Naive thymus-derived CD4-positive, alpha-beta T cell (primary cell): Measurements from ENCODE around the gene GPC6. TPM values are rescaled to one million over a fixed set of nuclear protein-coding genes. Genes with fewer than 3 reads are reported as not detected.

Experiments used
- ATAC-seq: fragments of 150-1000 bp; cut with Tn5 transposase; 2 replicates; pipeline ENCODE4 v1.10.0; 2021; ENCODE audit warnings: mild to moderate bottlenecking, moderate library complexity
- CTCF ChIA-PET: fragments of 350-600 bp; sonication (Branson Sonifier 250); formaldehyde crosslinking; loops from one replicate; lab custom pipeline; 2021; ENCODE audit warnings: antibody characterized with exemption; lab: Charles Lee
- POLR2A ChIA-PET: fragments of 350-600 bp; sonication (Branson Sonifier 250); formaldehyde crosslinking; loops from one replicate; lab custom pipeline; 2021; ENCODE audit warnings: antibody characterized with exemption, inconsistent platforms; lab: Charles Lee
- DNase-seq, 9 donors: peaks; one replicate each; pipeline versions ENCODE4 v3.0.0 to v3.0.0-alpha.2; 2020 to 2022; ENCODE audit warnings: mixed read lengths in 1 of 9
- H3K27ac ChIP-seq: one replicate; pipeline ENCODE4 v1.7.0; 2013; ENCODE audit warnings: mild to moderate bottlenecking, low read depth, low read length, moderate library complexity
- H3K27me3 ChIP-seq, 2 donors: one replicate each; pipeline ENCODE4 v1.7.0; 2013; ENCODE audit warnings: low read length in 2 of 2, mild to moderate bottlenecking in 2 of 2, moderate library complexity in 2 of 2; ENCODE audit not compliant: control insufficient read depth in 2 of 2, insufficient read depth in 2 of 2
- H3K36me3 ChIP-seq, 3 experiments: 1 replicate in 2 of 3; 2 replicates in 1 of 3; pipeline ENCODE4 v1.7.0; 2013; ENCODE audit warnings: low read length in 3 of 3, mild to moderate bottlenecking in 3 of 3, moderate library complexity in 1 of 3; ENCODE audit not compliant: insufficient read depth in 3 of 3, control insufficient read depth in 2 of 3
- H3K4me1 ChIP-seq, 2 donors: one replicate each; pipeline ENCODE4 v1.7.0; 2013; ENCODE audit warnings: low read length in 2 of 2, mild to moderate bottlenecking in 2 of 2, moderate library complexity in 1 of 2; ENCODE audit not compliant: control insufficient read depth in 2 of 2, insufficient read depth in 2 of 2
- H3K4me3 ChIP-seq: 2 replicates; pipeline ENCODE4 v1.7.0; 2013; ENCODE audit warnings: mild to moderate bottlenecking, low read length
- H3K9me3 ChIP-seq, 3 experiments: 1 replicate in 2 of 3; 2 replicates in 1 of 3; pipeline ENCODE4 v1.7.0; 2013; ENCODE audit warnings: low read length in 3 of 3; ENCODE audit not compliant: control insufficient read depth in 2 of 3
- H3K27ac Mint-ChIP-seq, 9 donors: one replicate each; pipeline ENCODE4 v1.8.0; 2020 to 2022; ENCODE audit warnings: mixed read lengths in 9 of 9, mild to moderate bottlenecking in 8 of 9, moderate library complexity in 5 of 9, inconsistent platforms in 2 of 9
- H3K27me3 Mint-ChIP-seq, 5 donors: one replicate each; pipeline ENCODE4 v1.8.0; 2021 to 2022; ENCODE audit warnings: mixed read lengths in 5 of 5, mild to moderate bottlenecking in 1 of 5
- H3K36me3 Mint-ChIP-seq, 5 donors: one replicate each; pipeline ENCODE4 v1.8.0; 2020 to 2022; ENCODE audit warnings: mixed read lengths in 5 of 5, mild to moderate bottlenecking in 3 of 5, inconsistent platforms in 1 of 5
- H3K4me1 Mint-ChIP-seq, 7 donors: one replicate each; pipeline ENCODE4 v1.8.0; 2020 to 2022; ENCODE audit warnings: mixed read lengths in 7 of 7, mild to moderate bottlenecking in 3 of 7, inconsistent platforms in 1 of 7
- H3K4me3 Mint-ChIP-seq, 10 donors: one replicate each; pipeline ENCODE4 v1.8.0; 2020 to 2022; ENCODE audit warnings: mild to moderate bottlenecking in 10 of 10, mixed read lengths in 10 of 10, moderate library complexity in 6 of 10, inconsistent platforms in 2 of 10
- H3K9me3 Mint-ChIP-seq, 11 donors: one replicate each; pipeline ENCODE4 v1.8.0; 2020 to 2022; ENCODE audit warnings: mixed read lengths in 11 of 11, mild to moderate bottlenecking in 4 of 11, inconsistent platforms in 1 of 11, moderate library complexity in 1 of 11
- intact Hi-C, 2 donors: fragments of 100-400 bp; cut with micrococcal nuclease; formaldehyde crosslinking; loops; one replicate each; pipeline ENCODE4 v1.15.1; 2023
- polyA plus RNA-seq, 2 donors: library from polyadenylated mRNA; unstranded; fragments of 300-500 nt; fragmentation: Illumina TruSeq; gene quantifications; one replicate each; pipeline ENCODE4 v1.2.3, GENCODE V29; 2021
- total RNA-seq, 6 experiments: library from RNA in 5 of 6; stranded (reverse) in 5 of 6; gene quantifications; 1 replicate in 5 of 6; 2 replicates in 1 of 6; pipeline ENCODE4 v1.2.3 and lab custom pipeline; 2021 to 2026

Gene GPC6
- total and polyA plus RNA-seq, 7 experiments from 2014 or later = not detected

- POLR2A ChIA-PET = no interaction called here
- H3K9me3 ChIP-seq = no peaks in the 10 kb centered on the region
- H3K4me3 ChIP-seq = no peak overlapping the region
- H3K27ac Mint-ChIP-seq = no peak overlapping the region
- no peaks in the 10 kb centered on the region for H3K27me3 ChIP-seq
- ATAC-seq = no peak
- H3K27ac ChIP-seq = no peak overlapping the region
- CTCF ChIA-PET = no interaction called here
- intact Hi-C loops = no loop called here
- DNase-seq = no peak
- H3K9me3 Mint-ChIP-seq = peaks cover 0 to 11% (median 2%) of the 10 kb centered on the region in 11 donors
- H3K27me3 Mint-ChIP-seq = peaks cover 0 to 20% (median 0%) of the 10 kb centered on the region in 5 donors
- H3K36me3 Mint-ChIP-seq = no peaks in the 10 kb centered on the region
- no peaks in the 10 kb centered on the region for H3K36me3 ChIP-seq
- no peaks in the 10 kb centered on the region for H3K4me1 ChIP-seq
- H3K4me3 Mint-ChIP-seq = no peak overlapping the region
- H3K4me1 Mint-ChIP-seq = no peaks in the 10 kb centered on the region
These were observed 557.6 kb downstream of the GPC6 start for GRCh38 chr13:93784191-93784590.

DNA sequence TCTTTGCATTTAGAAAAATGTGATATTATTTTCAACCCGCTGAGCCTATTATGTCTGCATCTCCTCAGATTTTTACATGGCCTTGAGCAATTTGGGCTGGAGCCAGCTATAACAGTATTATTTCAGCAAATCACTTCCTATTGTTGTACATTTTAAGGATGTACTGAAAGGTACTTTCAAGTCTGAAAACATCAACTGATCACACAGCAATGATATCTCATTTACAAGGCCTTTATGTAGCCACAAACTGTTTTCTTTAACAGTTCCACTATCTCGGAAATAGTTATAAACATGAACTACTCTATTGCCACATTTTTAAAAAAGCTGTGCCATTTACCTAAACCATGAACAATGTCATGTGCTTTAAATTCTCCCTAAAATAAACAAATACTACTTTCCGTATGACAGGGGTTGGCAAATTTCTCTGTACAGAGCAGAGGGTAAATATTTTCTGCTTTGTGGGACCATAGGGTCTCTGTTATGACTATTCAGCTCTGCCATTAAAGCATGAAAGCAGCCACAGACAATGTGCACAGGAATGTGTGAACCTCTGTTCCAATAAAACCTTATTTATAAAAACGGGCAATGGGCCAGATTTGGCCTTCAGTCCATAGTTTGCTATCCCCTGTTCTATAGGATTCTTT, 560.4 kb downstream of the GPC6 start:
- intact Hi-C loops = no loop called here
- Mint-ChIP-seq H3K4me1 (no peaks in the 10 kb centered on the region), H3K4me3 (no peak overlapping the region), H3K9me3 (peaks cover 0 to 11% (median 2%) of the 10 kb centered on the region in 11 donors), H3K36me3 (no peaks in the 10 kb centered on the region), H3K27me3 (peaks cover 0 to 20% (median 0%) of the 10 kb centered on the region in 5 donors), H3K27ac (no peak overlapping the region)
- Histone ChIP-seq H3K36me3 (no peaks in the 10 kb centered on the region), H3K27ac (no peak overlapping the region), H3K4me3 (no peak overlapping the region), H3K9me3 (no peaks in the 10 kb centered on the region), H3K27me3 (no peaks in the 10 kb centered on the region), H3K4me1 (no peaks in the 10 kb centered on the region)
- no peak for DNase-seq
- ChIA-PET POLR2A (no interaction called here), CTCF (no interaction called here)
- ATAC-seq = no peak

DNA sequence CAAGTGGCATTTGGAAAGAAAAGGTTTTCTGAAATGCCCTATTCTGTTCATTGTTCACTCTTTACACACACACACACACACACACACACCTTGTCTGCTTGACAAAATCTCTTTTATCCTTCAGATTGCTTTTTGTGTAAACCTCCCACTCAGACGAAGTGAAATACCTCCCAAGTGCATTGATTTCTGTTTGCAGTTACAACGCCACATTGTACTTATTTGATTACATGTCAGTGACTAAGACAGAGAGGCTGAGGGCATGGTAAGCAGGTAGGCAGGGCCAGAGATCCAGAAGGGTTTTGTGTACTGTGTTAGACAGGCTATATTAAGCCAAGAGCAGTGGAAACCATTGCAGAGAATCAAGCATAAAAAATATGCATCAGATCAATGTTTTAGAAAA, 561.8 kb downstream of the GPC6 start:
- Histone ChIP-seq H3K4me3 (no peak overlapping the region), H3K27me3 (no peaks in the 10 kb centered on the region), H3K4me1 (no peaks in the 10 kb centered on the region), H3K36me3 (no peaks in the 10 kb centered on the region), H3K9me3 (no peaks in the 10 kb centered on the region), H3K27ac (no peak overlapping the region)
- Mint-ChIP-seq H3K27ac (no peak overlapping the region), H3K27me3 (peaks cover 0 to 20% (median 3%) of the 10 kb centered on the region in 5 donors), H3K9me3 (peaks cover 0 to 5% (median 2%) of the 10 kb centered on the region in 11 donors), H3K36me3 (no peaks in the 10 kb centered on the region), H3K4me1 (no peaks in the 10 kb centered on the region), H3K4me3 (no peak overlapping the region)
- intact Hi-C loops = no loop called here
- ATAC-seq (no peak), DNase-seq (no peak)
- CTCF ChIA-PET = interaction anchor here (0.6 kb wide), 1 partner anchor 232 kb away, joined by 3 read pairs; no protein-coding TSS in a partner anchor
- POLR2A ChIA-PET = no interaction called here

- ATAC-seq = no peak
- no peaks in the 10 kb centered on the region for H3K36me3 ChIP-seq
- intact Hi-C loops = no loop called here
- no peaks in the 10 kb centered on the region for H3K9me3 ChIP-seq
- H3K4me1 Mint-ChIP-seq = no peaks in the 10 kb centered on the region
- H3K4me1 ChIP-seq = no peaks in the 10 kb centered on the region
- POLR2A ChIA-PET = no interaction called here
- peaks cover 0 to 15% (median 5%) of the 10 kb centered on the region in 5 donors for H3K27me3 Mint-ChIP-seq
- H3K4me3 ChIP-seq = no peak overlapping the region
- no peaks in the 10 kb centered on the region for H3K27me3 ChIP-seq
- H3K9me3 Mint-ChIP-seq = peaks cover 0 to 1% (median 0%) of the 10 kb centered on the region in 11 donors
- H3K27ac Mint-ChIP-seq = no peak overlapping the region
- DNase-seq = no peak
- no peak overlapping the region for H3K27ac ChIP-seq
- CTCF ChIA-PET = interaction anchor here (0.6 kb wide), 1 partner anchor 232 kb away, joined by 3 read pairs; no protein-coding TSS in a partner anchor
- no peaks in the 10 kb centered on the region for H3K36me3 Mint-ChIP-seq
- H3K4me3 Mint-ChIP-seq = no peak overlapping the region
These were observed 562.5 kb downstream of the GPC6 start for GRCh38 chr13:93789058-93789457.

- Mint-ChIP-seq H3K27me3 (peaks cover 4 to 14% (median 11%) of the 10 kb centered on the region in 5 donors), H3K36me3 (no peaks in the 10 kb centered on the region), H3K27ac (no peak overlapping the region), H3K9me3 (peaks cover 0 to 1% (median 0%) of the 10 kb centered on the region in 11 donors), H3K4me1 (peaks cover 0 to 3% (median 0%) of the 10 kb centered on the region in 7 donors), H3K4me3 (no peak overlapping the region)
- no peak overlapping the region for H3K4me3 ChIP-seq
- POLR2A ChIA-PET = no interaction called here
- intact Hi-C loops = no loop called here
- H3K36me3 ChIP-seq = no peaks in the 10 kb centered on the region
- no peaks in the 10 kb centered on the region for H3K27me3 ChIP-seq
- no peaks in the 10 kb centered on the region for H3K9me3 ChIP-seq
- CTCF ChIA-PET = no interaction called here
- H3K4me1 ChIP-seq = no peaks in the 10 kb centered on the region
- DNase-seq (peak in 1 of 9 donors; percentile 34), ATAC-seq (no peak)
- H3K27ac ChIP-seq = no peak overlapping the region
These were observed 567.7 kb downstream of the GPC6 start for GRCh38 chr13:93794197-93794885.

- no peaks in the 10 kb centered on the region for H3K36me3 Mint-ChIP-seq
- ChIA-PET POLR2A (no interaction called here), CTCF (no interaction called here)
- no peaks in the 10 kb centered on the region for H3K27me3 ChIP-seq
- no peaks in the 10 kb centered on the region for H3K9me3 ChIP-seq
- ATAC-seq (no peak), DNase-seq (no peak)
- no peaks in the 10 kb centered on the region for H3K4me1 ChIP-seq
- H3K27me3 Mint-ChIP-seq = peaks cover 4 to 19% (median 11%) of the 10 kb centered on the region in 5 donors
- no peak overlapping the region for H3K27ac ChIP-seq
- no peak overlapping the region for H3K4me3 ChIP-seq
- intact Hi-C loops = no loop called here
- no peaks in the 10 kb centered on the region for H3K36me3 ChIP-seq
- H3K4me1 Mint-ChIP-seq = peaks cover 0 to 3% (median 0%) of the 10 kb centered on the region in 7 donors
- H3K9me3 Mint-ChIP-seq = peaks cover 0 to 1% (median 0%) of the 10 kb centered on the region in 11 donors
- H3K4me3 Mint-ChIP-seq = no peak overlapping the region
- H3K27ac Mint-ChIP-seq = no peak overlapping the region
These were observed 570.9 kb downstream of the GPC6 start for GRCh38 chr13:93797463-93797862.
